Dermis microvascular lymphatic vessel endothelial cell (primary cell): Measurements from ENCODE around the gene ABHD12B. TPM values are rescaled to one million over a fixed set of nuclear protein-coding genes. Genes with fewer than 3 reads are reported as not detected.
"Not testable (repeated sequence)": the region's sequence is repeated elsewhere in the genome, so short reads cannot be mapped to it uniquely, and the experiment has no call there.

Experiments
- DNase-seq, 2 donors: peaks; one replicate each; pipeline versions ENCODE4 v3.0.0 to v3.0.0-alpha.2; 2010; ENCODE audit warnings: low read depth in 2 of 2
- total RNA-seq: library from RNA; depleted of rRNA; stranded (reverse); fragments of >200 nt; gene quantifications from 2 replicates; pipeline ENCODE4 v1.2.1, GENCODE V29; 2014

Gene ABHD12B
- total RNA-seq, 1 donor from 2014 or later, result not detected

- DNase-seq, result no peak
These were observed 20.4 kb downstream of the ABHD12B start for GRCh38 chr14:50892255-50892654.

- DNase-seq, result not testable (repeated sequence)
These were observed 24.6 kb downstream of the ABHD12B start for GRCh38 chr14:50896421-50896820.

DNA sequence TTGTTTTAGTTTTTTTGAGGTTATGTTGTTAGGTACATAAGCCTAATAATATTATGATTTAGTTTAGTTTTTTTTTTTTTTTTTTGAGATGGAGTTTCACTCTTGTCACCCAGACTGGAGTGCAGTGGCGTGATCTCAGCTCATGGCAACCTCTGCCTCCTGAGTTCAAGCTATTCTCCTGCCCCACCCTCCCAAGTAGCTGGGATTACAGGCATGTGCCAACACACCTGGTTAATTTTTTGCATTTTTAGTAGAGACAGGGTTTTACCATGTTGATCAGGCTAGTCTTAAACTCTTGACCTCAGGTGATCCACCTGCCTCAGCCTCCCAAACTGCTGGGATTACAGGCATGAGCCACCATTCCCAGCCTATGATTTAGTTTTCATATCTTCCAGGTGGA, 25.2 kb downstream of the ABHD12B start:
- DNase-seq, result not testable (repeated sequence)

DNA sequence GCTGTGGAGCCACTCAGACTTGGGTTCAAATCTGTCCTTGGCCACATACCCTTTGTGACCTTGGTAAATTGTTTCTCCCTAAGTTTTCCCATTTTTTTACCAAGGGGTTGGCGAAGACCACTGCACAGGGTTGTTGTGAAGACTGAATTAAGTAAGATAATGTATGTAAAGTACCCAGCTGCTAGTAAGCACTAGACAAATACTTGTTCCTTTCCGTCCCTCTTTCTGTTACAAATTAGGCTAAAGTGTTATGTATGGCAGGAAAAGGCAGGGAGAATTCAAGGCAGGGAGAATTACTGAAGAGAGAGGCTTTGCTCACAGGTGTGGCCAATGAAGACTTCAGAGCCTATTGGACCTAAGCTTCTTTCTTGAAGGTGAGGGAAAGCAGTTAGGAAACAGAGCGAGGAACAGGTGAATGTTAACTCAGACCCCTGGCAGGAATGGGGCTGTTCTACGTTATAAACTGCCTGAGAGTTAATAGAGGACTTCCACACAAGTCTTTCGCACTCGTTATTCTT, 25.9 kb downstream of the ABHD12B start:
- DNase-seq, result no peak

DNA sequence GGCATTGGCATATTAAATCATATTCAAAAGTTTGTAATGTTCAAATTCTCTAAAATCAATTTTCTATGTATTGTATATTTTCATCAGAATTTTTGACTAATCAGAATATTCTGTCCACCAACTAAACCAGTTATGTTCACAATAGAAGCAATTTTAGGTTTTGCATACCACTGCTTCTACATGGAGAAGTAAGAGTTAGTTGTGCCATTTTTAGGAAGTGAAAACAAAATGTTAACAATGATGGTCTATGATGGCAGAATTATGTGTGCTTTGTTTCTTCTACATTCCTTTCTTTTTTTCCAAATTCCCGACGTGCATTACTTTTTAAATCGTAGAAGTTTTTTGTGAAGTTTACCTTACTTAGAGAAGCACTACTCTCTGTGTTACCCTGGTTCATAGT, 29.5 kb downstream of the ABHD12B start:
- no peak for DNase-seq

DNA sequence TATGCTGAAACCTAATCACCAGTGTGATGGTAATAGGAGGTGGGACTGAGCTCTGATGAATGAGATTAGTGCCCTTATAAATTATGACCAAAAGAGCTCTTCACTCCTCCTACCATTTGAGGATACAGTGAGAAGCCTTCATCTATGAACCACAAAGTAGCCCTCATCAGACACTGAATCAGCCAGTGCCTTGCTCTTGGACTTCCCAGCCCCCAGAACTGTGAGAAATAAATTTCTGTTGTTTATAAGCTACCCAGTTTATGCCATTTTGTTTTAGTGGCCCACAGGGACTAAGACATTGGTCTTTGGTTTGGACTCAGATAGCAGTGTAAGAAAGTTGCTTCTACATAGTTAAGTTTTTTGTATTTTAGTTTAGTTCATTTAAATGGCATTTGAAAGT, 32.9 kb downstream of the ABHD12B start:
- no peak for DNase-seq

DNA sequence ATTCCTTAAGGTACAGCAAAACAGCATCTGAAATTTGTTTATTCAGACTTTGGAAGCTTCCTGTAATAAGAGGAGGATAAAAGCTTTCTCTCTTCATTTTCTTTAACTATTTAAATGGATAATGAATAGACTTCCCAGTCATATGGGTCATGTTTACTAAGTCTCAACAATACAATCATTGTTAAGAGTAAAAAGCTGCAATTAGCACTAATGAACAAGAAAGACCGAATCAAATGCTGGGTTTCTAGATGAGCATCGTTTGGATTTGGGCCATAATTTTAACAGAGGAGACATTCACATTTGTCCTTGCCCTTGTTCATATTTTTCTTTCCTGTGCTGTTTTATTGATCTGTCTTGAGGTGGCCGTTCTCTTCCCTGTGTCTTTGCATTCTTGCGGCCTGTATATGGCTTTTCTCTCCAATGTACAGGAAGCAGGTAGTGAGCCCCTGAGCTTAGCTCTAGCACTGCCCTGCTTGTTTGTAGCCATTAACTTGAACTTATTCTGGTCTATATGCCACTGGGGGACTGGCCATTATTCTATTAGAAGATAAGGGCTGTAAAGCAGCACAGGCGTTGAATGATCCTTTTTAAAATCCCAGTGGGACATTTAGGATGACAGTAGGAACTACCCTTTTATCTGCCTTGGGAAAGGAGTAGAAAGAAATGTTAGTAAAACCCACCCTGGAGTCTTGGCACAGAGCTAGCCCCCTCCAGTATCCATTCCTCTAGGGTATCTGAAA, 34.6 kb downstream of the ABHD12B start:
- no peak for DNase-seq

DNA sequence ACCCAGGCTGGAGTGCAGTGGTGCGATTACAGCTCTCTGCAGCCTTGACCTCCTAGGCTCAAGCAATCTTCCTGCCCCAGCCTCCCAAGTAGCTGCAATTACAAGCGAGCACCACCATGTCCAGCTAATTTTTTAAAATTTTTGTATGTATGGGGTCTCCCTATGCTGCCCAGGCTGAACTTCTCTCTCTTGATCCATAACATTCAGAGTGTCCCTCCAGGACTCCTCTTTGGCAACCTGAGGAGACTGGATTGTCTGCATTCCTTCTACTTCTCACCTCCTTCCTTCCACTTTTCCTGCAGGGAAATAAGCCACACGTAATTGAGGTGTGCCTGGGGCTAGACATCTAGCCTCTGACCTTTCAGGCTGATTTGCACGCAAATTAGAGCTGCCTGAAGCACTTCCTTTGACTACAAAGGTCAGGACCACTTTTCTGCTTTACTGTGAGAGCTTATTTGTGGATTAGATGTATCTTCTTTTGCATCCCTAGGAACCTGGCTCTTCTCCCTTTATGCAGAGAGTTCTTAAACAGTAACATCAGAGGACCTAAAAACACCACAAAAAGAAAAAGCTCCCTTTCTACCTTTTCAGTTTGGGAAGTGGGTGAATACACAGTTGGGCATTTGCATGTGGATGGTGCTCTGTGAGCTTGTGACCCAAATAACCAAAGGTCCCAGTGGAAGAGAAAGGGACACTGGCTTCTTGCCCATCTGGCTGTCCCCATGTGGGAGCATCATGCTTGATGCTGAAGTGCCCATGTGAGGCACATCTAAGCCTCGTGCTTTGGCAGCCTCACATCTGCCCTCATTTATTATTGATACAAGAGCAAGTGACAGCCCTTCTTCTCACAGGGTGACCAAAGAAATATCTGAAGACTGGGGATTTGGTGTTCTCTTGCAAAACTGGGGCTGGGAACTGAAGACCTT, 38.9 kb downstream of the ABHD12B start:
- DNase-seq, result no peak

DNA sequence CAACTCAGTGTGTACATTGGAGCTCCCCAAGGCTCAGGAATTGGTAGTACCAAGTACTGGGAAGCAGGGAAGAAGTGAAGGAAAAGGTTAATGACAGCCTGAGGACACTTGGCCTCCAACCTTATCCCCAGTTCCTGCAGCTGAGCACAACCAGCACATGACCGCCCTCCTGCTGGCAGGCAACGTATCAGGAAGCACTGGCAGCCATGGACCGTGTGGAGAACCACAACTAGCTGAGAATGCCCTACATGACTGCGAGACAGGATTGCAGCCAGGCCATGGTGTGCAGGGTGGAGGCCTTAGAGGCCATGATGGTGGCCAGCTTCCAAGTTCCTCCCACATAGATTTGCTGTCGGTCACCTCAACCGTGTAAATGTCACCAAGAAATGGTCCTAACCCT, 45.6 kb downstream of the ABHD12B start:
- DNase-seq, result no peak

- DNase-seq, result not testable (repeated sequence)
These were observed 47.7 kb downstream of the ABHD12B start for GRCh38 chr14:50919524-50919923.

- peak; percentile 52 to 69 for DNase-seq
These were observed 48.8 kb downstream of the ABHD12B start for GRCh38 chr14:50920482-50921230.

GRCh38 chr14:50922803-50923202, 51.0 kb downstream of the ABHD12B start:
- DNase-seq, result no peak

GRCh38 chr14:50924236-50924635, 52.4 kb downstream of the ABHD12B start:
- DNase-seq, result no peak

GRCh38 chr14:50924843-50925242, 53.0 kb downstream of the ABHD12B start:
- no peak for DNase-seq

DNA sequence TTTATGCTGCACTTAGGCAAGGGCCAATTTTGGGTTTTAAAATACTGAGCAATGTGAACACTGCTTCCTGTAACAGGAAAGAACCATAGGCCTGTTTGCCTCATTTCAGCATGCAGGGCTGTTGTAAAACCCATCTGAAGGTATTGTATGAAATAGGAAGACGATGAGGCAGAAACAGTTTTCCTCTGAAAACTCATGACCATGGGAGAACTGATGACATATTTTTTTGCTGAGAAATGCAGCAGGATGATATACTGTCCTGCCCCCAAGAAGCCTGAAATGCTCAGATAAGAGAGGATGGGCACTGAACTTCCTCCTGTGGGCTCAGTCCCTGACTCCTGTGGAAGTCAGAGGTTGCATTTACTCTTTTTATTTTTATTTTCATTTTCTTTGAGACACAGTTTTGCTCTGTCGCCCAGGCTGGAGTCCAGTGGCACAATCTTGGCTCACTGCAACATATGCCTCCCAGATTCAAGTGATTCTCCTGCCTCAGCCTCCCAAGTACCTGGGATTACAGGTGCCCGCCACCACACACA, 55.1 kb downstream of the ABHD12B start:
- DNase-seq, result peak in 1 of 2 donors; percentile 49

DNA sequence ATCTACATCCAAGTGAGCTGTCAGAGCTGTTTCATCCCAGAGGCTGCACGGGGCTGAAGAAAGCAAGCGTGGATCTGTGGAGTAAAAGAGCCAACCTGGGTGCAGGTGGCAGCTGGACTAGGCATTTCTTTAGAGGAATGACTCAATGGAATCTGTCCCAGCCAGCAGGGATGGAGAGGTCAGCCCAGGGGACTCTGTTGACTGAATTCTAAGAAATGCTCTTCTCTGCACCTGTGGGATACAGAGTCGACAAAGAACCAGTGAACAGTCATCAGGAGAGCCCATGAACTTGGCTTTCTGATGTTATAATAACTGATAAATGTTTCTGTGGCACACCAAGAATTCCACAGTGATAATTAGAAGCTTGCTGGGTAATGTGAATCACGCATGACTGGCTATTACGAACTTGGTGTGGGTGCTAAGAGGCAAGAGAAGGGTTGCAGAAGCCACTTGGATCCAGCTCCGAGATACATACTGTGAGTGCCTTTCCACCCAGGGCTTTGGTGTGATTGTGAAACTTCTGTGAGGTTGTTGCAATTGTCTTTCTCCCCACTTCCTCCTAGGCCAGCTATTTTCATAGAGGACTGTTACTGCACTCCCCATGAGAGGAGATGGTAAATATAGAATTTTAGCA, 56.3 kb downstream of the ABHD12B start:
- no peak for DNase-seq

DNA sequence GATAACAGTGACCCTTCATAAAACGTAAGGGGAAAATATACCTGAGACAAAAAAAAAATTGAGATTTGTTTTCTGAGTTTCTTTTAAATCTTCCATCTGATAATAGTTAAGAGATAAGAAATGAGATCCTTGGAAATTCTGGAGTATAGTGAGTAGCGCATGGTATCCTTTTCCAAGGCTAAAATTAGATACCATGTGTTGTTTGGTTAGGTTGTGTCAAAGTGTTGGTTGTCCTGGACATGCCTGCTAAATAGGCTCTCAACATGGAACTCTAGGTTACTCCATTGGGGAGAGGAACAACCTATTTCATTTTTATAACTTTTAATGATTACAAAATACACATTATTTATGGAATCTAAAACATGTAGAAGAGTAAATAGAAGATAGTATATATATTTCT, 57.7 kb downstream of the ABHD12B start:
- no peak for DNase-seq

DNA sequence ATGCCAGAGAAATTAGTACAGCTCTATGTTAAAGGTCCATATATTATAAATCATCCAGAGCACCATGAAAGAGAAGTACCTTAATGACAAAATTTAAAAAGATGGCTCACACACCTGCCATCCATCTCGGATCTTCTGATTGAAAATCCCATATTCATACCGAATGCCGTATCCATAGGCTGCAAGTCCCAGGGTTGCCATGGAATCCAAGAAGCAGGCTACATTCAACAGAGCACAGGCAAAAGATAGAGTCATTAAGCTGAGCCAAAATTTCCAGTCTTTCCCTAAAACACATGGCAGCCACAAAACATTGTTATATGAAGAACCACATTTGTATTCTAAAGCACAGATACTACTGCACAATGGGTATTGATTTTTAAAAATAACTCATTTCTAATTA, 59.7 kb downstream of the ABHD12B start:
- no peak for DNase-seq

GRCh38 chr14:50932156-50932555, 60.3 kb downstream of the ABHD12B start:
- DNase-seq, result no peak

GRCh38 chr14:50932592-50933495, 61.0 kb downstream of the ABHD12B start:
- no peak for DNase-seq
